GM18517 (cell line): ENCODE results near the gene TECPR1.
"Not testable (repeated sequence)": the region's sequence is repeated elsewhere in the genome, so short reads cannot be mapped to it uniquely, and the experiment has no call there.

Source experiments
- ATAC-seq: cut with Tn5 transposase; IDR thresholded peaks from one replicate; pipeline ENCODE4 v1.9.1; 2021; ENCODE audit warnings: mild to moderate bottlenecking, moderate library complexity; ENCODE audit not compliant: unreplicated experiment

Gene TECPR1

DNA sequence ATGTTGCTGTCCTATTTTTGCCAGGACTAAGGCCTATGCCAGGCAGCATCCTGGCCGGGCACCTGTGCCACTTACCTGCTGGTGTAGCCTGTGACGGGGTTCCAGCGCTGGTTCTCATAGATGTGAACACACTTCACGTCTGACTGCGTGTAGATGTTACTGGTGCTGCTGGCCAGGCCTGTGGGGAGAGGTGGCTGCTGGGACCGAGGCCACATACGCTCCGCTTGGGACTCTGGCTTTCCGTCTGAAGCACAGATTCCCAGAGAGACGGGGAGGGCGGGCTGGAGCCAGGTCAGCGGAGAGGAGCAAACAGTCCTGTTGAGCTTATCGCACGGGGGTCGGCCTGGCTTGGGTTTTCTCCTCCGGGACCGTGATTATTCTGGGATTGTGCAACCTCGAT, 24.1 kb downstream of the TECPR1 start:
- ATAC-seq: no peak

DNA sequence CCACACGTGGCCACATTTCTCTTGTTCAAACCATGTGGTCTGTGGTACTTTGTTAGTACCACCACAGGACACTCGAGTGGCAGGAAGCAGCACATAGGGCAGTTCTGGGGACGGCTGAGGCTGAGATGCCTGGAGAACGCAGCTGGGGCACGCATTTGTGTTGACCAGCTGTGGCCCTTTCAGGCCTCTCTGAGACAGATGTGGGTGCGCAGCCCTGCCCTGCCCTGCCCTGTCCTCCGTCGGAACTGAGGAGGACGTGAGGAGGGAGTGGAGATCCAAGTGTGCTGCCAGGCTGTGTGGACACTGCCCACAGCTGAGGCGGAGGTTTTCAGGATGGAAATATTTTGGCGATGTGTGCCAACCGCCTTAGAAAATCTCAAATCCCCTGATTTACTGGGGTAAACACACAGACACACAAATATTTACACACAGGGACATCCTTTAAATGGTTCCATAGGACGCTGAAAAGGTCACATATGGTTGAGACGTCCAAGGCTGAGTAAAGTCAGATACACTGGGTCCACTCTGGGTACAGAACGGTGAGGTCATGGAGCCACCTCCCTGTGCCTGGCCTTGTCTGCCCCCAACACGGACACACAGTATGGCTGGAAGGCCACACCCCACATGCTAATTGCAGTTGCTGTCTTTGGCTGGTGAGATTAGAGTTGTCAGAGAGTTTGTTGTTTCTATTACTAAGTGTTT, 26.0 kb downstream of the TECPR1 start:
- ATAC-seq: no peak

DNA sequence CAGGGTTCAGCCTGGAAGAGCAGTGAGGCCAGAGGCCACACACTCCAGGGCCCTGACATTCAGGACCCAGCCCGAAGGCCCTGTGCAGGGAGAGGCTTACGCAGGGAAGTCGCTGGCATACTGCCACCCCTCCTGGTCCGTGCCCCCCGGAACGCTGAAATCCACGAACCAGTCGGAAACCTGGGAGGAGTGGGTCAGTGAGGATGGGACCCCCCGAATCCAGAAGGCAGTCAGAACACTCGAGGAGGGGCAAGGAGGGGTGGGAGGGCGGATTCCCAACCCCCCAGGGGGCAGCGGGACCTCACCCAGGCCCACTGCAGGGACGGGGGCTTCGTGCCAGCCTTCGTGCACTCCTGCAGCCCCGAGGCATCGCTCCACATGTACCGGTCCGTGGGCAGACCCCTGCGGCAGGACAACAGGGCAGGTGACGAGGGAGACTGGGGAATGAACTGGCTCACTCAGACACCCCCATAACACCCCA, 27.3 kb downstream of the TECPR1 start:
- ATAC-seq: no peak

DNA sequence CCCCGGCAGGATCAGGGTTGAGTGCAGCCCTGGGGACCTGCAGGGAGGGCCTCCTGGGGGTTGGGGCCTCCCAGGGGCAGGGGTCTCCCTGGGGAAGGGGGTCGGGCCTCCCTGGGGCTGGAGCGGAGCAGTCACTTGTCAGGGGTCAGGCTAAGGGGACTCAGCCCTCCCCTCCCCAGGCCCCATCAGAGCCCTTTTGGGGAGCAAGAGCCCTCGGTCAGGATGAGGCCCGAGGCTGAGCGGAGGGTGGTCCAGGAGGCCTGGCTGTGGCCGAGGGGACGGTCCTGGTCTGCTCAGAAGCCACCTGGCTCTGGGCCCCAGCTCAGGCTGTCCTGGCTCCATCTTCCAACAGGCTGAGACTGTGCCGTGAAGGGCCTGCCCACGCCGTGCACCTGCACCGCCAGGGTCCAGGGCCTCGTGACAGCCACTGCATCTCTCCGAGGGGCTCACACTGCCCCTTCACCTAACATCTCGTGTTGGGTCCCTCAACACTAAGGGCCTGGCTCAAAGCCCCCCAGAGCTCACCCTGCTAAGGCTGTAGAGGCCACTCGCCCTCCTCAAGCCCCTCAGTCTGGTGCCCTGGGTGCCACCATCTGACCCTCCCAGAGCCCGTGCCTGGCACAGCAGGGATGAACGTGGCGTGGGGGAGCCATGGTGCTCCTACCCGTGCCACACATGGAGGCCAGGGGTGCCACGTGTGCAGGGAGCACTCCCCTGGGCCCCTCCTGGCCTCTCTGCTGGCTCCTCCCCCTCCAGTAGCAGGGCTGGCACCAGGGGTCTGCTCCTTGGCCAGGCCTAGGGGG, 27.9 kb downstream of the TECPR1 start:
- no peak for ATAC-seq

DNA sequence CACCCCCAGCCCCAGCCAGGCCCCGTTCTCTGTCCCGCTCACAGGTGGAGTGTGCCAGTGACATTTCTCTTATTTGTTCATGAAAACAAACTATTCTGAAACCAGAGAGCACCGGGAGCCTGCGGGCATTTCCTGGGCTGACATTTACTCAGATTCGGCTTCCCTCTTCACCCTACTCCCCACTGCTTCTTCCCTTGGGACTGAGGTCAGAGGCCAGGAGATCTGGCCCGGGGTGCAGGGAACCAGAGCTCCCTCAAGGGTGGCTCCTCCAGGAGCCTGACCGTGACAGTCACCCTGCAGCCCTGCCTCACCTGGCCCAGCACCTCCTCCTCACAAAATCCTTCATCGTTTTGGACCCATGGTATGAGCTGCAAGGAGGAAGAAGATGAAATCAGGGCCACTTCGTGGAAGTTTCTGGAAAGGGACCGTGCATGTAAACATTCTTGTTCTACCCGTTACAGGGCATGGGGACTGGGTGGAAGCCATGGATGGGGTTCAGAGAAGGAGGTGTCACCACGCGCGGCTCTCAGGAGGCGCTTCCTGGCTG, 28.6 kb downstream of the TECPR1 start:
- no peak for ATAC-seq

DNA sequence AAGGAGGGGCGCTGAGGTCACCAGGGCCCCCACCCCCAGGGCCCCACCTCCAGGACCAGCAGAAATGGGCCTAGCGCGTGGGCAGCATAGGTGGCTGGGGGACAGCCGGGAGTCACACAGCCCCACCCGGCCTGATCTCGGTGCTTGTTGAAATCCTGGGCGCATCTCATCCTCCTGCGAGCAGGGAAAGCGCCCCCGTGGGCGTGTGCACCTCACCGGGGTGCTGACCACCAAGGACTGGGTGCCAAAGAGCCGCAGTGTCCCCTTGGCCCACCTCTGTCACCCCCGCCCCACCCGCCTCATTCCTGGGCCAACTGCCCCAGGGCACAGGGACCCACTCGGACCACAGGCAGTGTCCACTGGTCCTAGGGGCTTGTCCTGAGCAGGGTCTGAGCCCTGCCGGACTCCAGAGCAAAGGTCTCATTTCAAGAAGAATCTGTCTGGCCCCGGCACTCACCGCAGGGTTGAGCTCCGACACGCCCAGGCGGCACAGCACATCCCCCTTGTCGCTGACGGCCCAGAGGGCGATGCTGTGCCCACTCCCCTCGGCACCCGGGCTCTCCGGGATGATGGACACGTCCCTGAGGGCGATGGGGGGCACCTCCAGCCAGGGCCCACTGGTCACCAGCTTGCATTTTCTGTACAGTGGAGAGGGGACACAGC, 29.4 kb downstream of the TECPR1 start:
- ATAC-seq: no peak

DNA sequence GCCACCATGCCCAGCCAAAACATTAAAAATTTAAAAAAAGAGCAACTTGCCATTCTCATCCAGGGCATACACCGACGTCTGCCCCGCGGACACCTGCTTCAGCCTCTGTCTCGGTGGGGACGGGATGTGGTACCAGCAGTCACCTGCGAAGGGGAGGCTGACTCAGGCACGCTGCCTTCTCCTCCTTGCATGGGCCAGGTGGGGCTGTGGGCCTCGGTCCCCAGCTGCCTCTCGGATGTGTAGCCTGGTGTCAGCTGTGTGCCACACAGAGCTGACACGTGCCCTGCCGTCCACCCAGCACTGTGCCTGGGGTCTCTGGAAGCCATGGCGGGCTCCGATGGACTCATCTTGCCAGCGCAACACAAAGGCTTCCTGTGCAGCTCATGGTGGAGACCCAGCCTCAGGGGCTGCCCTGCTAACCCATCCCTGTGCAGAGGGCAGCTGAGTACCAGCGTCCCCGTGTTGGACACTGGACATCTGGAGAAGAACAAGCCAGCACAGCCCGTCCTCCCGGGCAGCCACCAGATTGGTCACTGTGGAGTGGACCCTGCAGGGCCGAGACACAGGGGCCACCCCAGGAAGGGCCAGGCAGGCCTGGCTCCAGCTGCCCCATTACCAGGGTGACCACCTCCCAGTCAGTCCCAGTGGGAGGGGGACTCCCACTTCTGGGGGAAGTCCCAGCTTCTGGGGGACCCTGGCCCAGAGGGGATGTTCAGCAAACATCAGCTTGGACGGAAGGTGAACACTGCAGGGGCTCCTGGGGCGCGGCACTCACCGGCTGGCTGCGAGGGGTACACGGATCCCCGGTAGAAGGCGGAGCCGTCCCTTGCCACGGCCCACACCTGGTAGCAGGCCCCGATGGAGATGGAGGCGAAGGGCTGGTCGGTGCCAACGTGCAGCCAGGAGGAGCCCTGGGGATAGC, 30.2 kb downstream of the TECPR1 start:
- no peak for ATAC-seq

DNA sequence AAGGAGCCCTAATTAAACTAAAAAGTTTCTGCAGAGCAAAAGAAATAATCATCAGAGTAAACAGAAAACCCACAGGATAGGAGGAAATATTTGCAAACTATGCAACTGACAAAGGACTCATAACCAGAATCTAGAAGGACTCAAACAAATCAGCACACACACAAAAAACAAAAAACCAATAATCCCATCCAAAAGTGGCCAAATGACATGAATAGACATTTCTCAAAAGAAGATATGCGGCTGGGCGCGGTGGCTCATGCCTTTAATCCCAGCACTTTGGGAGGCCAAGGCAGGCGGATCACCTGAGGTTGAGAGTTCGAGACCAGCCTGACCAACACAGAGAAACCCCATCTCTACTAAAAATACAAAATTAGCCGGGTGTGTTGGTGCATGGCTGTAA, 32.6 kb downstream of the TECPR1 start:
- not testable (repeated sequence) for ATAC-seq

DNA sequence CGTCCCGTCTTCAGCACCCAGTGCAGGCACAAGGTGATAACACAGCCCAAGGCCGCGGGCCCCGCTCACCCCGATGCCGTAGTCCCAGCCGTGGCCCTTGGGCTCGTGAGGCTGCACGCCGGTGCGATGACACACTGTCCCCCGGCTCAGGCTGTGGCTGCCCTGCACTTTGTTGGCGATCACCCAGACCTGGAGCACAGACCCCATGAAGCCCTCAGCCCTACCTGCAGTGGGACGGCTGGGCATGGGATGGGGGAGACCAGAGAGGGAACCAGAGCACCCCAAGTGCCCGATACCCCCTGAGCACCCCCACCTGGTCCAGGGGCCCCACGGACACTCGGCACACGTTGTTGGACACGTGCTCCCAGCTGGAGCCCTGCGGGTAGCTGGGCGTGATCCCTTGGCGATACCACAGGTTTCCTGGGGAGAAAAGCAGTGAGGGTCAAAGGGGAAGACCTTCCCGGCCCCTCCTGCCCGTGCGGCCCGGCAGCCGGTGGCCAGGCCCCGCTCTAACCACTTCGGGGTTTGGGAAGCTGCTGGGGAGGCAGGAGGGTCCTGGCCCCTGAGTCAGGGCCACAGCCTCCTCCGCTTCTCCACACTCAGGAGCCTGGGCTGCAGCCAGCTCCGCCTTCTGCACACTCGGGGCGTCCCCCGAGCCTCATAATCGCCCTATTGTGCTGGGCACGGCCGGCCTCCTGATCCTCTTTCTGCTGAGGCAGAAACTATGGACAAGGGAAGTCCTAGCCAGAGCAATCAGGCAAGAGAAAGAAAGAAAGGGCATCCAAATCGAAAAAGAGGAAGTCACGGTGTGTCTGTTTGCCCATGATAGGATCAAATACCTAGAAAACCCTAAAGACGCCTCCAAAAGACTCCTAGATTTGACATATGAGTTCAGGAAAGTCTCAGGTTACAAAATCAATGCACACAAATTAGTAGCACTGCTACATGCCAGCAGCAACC, 34.1 kb downstream of the TECPR1 start:
- ATAC-seq: no peak

DNA sequence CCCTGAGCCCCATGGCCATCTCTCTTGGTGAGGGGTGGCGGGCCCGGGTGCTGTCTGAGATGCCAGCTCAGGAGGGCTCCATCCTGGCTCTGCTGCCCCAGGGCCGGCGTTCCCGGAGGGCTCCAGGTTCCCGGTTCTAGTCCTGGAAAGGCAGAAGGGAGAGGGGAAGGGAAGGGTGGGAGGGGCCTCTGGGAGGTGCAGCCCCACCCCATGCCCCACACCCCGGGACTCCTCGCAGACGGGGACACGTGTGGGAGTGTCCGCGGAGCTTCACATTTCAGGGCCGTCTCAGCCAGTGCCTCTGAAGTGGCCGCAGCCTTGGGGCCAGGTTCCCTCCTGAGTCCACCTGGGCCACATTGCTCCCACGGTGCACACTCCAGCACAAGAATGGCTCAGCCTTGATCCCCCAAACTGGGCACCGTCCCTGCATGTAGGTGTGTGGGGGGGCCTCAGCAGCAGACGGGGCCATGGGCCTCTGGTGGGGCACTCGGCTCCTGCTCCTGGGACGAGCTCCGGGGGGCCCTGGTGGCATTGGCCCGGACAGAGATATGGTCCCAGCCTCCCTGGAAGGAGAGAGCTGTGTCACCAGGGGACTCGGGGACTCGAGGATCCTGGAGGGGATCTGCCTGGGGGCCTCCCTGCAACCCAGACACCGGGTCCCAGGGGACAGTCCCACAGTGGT, 35.0 kb downstream of the TECPR1 start:
- no peak for ATAC-seq

DNA sequence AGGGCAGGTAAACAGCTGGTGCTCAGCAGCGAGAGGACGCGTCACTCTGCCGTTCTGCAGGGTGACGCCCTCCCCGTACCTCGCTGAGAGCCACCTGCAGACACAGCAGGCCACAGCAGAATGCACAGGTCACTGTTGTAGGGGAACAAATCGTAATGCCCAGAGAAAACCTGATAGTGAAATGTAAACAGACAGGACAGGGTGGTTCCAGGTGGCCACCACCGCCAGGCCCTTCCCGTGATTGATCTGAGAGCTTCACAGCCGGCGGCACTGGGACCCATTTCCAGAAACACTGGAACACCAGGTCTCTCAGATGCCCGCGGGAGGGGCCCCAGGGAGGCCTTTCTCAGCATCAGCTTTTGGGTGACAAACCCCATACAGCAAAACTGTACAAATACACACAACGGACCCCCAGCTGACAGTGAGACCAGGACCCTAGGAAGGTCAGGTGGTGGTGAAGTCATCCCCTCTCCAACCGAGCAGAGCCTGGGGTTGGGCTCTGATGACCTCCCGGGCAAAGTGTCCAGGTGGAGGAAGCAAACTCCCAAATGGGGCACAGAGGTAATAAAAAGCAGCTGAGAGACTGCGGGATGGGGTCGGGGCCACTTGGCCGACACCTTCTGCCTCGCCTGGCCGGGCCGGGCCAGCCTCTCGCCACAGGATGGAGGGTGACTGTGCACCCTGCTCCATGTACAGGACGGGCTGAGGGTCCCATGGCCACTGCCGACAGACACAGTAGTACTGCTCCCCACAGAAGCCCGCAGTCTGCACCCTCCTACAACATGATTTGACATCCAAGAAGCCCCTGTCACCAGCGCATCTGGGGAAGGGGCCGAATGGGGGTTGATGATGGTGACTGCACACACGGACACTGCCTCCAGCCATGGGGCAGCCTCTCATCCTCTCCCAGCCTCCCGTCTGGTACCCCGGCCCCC, 36.2 kb downstream of the TECPR1 start:
- no peak for ATAC-seq

DNA sequence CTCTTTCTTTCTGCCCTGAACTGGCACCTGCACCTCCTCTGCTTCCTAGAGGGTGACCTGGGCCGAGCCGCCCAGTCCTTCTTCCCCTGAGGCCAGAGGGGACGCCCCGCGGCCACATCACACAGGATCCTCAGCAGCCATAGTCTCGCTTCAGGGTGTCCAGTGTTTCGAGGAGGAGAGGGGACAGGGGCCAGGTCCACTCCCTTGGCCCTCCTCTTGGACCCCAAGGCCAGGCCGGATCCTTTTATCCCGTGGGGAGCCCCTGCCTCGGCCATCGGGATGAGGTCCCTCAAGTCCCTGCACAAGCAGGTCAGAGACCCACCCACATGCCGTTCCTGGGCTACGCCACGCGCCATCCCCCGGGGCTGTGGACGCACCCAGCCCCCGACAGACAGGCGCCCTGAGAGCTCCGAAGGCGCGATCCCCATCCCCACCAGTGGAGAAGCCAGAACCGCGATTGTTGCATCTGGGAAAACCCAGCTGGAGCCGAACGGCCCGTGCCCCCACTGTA, 37.2 kb downstream of the TECPR1 start:
- no peak for ATAC-seq

DNA sequence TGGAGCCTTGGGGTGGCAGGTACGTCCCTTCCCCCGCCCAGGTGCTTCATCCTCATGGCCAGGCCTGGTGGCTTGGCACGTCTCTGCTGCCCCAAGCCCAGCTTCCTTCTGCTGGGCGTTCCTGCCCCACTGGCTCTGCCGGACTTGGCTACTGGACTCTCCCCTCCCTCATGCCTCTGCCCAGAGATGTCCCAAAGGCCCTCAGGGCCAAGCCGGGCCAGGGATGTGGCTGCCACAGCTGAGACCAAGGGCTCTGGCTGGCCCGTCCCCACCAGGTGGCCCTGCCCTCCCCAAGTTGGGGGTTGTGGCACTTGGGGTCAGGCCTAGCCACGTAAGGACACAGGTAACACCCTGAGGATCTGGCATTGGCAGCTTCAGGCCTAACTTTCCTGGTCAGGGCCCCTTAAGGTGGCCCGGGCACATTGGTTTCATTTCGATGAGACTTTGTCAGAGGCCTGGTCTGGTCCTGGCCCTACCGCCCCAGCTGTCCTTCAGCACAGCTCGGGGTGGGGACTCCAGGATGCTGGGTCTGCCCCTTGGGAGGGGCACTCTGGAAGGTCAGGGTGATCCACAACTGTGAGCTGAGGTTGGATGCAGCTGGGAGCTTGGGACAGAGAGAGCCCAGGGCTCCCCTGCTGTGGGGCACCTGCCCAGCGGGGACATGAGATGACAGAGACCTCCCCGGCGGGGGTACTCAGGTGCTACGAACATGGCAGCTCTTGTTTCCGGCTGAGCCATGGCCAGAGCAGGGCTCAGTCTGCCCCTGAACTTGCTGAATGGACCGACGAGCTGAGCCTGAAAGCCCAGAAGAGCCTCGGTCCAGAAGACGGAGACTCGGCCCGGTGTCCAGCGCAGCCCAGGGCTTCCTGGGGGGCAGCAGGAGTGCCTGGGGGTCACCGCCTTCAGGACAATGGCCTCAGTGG, 37.9 kb downstream of the TECPR1 start:
- no peak for ATAC-seq

DNA sequence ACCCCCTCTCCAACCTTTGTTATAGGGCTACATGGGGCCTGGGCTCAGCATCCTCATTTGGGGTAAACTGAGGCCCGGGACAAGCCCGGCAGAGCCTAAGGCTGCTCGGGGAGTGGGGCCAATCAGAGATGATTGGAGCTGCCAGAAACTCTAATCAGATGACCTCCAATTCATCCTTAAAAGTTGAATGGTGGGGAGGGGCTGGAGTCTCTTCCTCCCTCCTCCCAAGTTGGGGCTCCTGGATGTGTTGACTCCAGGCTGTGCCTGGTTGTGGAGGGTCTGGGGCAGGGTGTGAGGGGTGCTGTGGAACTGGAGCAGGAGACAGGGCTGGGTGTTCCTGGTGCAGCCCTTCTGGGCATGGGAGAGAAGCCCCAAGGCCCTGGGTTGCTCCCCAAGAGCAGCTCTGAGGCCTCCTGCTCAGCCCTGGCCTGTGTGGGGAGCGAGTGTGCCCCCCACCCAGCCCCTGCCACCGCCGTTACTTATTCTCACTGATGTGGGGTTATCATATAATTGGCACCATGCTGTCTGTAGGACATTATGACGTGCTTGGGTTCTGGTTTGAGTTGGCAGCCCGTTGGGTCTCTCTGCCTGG, 38.6 kb downstream of the TECPR1 start:
- ATAC-seq: no peak

DNA sequence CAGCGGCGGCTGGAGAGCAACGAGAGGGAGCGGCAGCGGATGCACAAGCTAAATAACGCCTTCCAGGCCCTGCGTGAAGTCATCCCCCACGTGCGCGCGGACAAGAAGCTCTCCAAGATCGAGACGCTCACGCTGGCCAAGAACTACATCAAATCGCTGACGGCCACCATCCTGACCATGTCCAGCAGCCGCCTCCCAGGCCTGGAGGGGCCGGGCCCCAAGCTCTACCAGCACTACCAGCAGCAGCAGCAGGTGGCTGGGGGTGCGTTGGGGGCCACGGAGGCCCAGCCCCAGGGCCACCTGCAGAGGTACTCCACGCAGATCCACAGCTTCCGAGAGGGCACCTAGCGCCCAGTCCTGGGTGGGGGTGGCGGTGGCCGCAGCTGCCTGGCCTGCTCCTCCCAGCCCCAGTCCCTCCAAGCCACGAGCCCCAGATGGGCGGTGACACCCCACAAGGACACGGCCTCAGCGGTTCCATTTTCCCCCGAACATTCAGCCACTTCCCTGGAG, 39.4 kb downstream of the TECPR1 start:
- ATAC-seq: no peak
